ENCODE data around the gene ABCG4. TPM values are rescaled to one million over a fixed set of nuclear protein-coding genes. Genes with fewer than 3 reads are reported as not detected.
"Not testable (repeated sequence)": the region's sequence is repeated elsewhere in the genome, so short reads cannot be mapped to it uniquely, and the experiment has no call there.

ABCG4 gene
- total RNA-seq, 1 donor from 2014 or later: 0.07 TPM

DNA sequence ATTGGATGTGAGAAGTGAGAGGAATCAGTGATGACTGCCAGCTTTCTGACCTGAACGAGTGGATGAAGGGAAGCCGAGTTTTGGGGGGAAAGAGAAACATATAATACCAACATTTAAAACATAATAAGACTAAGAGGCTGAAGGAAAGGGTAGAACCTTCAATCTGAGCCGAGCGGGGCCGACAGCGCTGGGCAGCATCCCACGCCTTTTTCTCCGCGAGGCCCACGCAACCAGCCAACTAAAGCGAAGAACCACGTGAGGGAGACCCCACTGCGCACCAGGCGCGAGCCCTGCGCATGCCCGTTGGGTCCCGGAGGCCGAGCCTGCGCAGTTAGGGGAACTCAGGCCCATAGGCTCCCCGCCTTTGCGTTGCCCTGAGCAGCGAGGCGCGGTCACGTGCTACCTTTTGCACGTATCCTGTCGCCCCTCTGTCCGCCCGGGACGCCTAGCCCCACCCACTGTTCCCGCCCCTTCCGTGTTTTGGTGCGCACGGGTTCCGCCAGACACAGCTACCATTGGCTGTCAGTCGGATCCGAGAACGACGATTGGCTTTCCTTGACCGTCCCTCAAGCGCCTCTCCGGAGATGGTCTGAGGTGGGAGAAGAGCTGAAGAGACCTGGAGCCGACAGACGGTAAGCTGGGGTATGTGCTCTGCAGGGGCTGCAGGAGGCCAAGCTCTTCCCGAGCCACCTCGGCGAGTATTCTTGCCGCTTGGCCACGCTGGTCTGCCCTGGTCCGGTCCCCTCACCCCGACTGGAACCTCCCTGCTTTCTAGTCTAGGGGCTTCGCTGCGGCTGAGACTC lies 27.6 kb upstream of the ABCG4 start, which contains the start of gene HINFP:
Gene HINFP, plus strand, starts transcription at position 573 of the 803 bp plus-strand sequence. CDS start 5,365 bp downstream, outside the sequence.
- H3K27ac Mint-ChIP-seq: peak within 1 kb of the TSS; percentile 89
- no peaks in the 10 kb centered on the region for H3K9me3 Mint-ChIP-seq
- peaks cover 24% of the 10 kb centered on the region for H3K36me3 Mint-ChIP-seq (ENCODE audit: low read depth)
- intact Hi-C loops (cut with micrococcal nuclease): loop anchor here (1.0 to 2.0 kb wide), 6 partner anchors 14 to 64 kb away; partner anchors contain the start of genes C2CD2L, HYOU1 and NLRX1
- peak; percentile 100 for DNase-seq
- H3K4me3 Mint-ChIP-seq: peak within 1 kb of the TSS; percentile 98
- peaks cover 26% of the 10 kb centered on the region for H3K4me1 Mint-ChIP-seq
- no peaks in the 10 kb centered on the region for H3K27me3 Mint-ChIP-seq

DNA sequence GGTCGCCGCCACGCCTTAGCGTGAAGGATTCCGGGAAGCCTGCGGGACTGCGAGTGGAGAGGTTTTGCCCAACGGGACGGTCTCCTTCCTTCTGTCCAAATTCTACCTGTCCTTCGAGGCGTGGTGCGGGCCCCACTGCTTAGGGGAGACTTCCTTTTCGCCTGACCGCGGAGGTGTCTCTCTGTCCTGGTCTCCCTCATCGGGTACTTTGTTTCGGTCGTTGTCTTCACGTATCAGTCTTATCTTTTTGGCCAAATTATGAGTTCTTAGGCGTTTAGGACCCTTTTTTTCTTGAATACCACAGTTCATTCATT lies 27.1 kb upstream of the ABCG4 start:
- no peaks in the 10 kb centered on the region for H3K27me3 Mint-ChIP-seq
- no peaks in the 10 kb centered on the region for H3K9me3 Mint-ChIP-seq
- peaks cover 28% of the 10 kb centered on the region for H3K4me1 Mint-ChIP-seq
- intact Hi-C loops (cut with micrococcal nuclease): loop anchor here (1.0 to 2.0 kb wide), 6 partner anchors 14 to 64 kb away; partner anchors contain the start of genes C2CD2L, HYOU1 and NLRX1
- DNase-seq: no peak
- H3K36me3 Mint-ChIP-seq (ENCODE audit: low read depth): peaks cover 21% of the 10 kb centered on the region
- peak overlapping the region; percentile 98 for H3K4me3 Mint-ChIP-seq
- peak overlapping the region; percentile 88 for H3K27ac Mint-ChIP-seq

DNA sequence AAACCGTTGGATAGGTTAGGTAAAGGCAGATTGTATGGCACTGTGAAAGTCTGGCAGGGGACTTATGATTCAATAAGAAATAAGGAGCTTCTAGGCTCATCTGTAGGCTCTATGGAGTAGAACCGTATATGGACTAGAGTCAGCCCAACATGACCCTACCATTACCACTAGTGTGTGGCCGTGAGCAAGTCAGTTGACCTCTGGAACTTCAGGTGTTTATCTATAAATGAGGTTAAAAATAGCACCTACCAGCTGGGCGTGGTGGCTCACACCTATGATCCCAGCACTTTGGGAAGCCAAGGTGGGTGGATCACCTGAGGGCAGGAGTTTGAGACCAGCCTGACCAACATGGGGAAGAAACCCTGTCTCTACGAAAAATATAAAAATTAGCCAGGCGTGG lies 23.0 kb upstream of the ABCG4 start:
- no peaks in the 10 kb centered on the region for H3K27me3 Mint-ChIP-seq
- no peak overlapping the region for H3K4me3 Mint-ChIP-seq
- H3K27ac Mint-ChIP-seq: no peak overlapping the region
- no peak for DNase-seq
- peaks cover 23% of the 10 kb centered on the region for H3K4me1 Mint-ChIP-seq
- peaks cover 28% of the 10 kb centered on the region for H3K36me3 Mint-ChIP-seq (ENCODE audit: low read depth)
- intact Hi-C loops (cut with micrococcal nuclease): no loop called here
- H3K9me3 Mint-ChIP-seq: no peaks in the 10 kb centered on the region

DNA sequence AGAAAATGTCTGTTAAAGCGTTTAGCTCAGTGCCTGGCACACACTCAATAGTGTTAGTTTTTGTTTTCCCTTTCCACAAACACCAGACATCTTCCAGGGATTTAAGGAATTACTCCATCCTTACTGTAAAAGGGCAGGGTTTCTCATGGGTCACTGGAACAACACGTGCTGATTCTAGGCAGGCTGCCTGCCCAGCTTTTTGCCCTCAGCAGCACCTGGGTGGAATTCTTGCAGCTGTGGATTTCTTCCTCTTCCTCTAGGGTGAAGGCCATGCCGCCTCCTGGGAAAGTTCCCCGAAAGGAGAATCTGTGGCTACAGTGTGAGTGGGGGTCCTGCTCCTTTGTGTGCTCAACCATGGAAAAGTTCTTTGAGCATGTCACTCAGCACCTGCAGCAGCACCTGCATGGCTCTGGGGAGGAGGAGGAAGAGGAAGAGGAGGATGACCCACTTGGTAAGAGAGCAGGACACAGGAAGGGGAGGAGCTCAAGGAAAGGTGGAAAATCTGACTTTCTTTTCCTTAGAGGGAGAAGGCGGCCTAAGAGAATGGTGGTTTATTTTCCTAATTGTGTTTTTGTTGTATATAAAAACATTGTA lies 22.1 kb upstream of the ABCG4 start:
- Mint-ChIP-seq H3K4me1 (peaks cover 21% of the 10 kb centered on the region), H3K27ac (peak overlapping the region; percentile 83), H3K9me3 (no peaks in the 10 kb centered on the region), H3K36me3 (ENCODE audit: low read depth) (peaks cover 37% of the 10 kb centered on the region), H3K4me3 (no peak overlapping the region), H3K27me3 (no peaks in the 10 kb centered on the region)
- intact Hi-C loops (cut with micrococcal nuclease): no loop called here
- no peak for DNase-seq

DNA sequence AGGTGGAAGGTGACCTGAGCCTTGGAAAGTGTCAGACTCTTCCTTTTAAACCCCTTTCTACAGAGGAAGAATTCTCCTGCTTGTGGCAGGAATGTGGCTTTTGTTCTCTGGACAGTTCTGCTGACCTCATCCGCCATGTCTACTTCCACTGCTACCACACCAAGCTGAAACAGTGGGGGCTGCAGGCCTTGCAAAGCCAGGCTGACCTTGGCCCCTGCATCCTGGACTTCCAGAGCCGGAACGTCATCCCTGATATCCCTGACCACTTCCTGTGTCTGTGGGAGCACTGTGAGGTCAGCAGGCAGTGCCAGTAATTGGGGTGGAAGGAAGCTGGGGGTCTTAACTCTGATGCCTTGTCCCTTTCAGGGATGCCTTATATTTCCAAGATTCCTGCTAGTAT lies 18.2 kb upstream of the ABCG4 start:
- Mint-ChIP-seq H3K27ac (no peak overlapping the region), H3K4me3 (no peak overlapping the region), H3K36me3 (ENCODE audit: low read depth) (peaks cover 50% of the 10 kb centered on the region), H3K4me1 (peaks cover 7% of the 10 kb centered on the region), H3K27me3 (no peaks in the 10 kb centered on the region), H3K9me3 (no peaks in the 10 kb centered on the region)
- intact Hi-C loops (cut with micrococcal nuclease): no loop called here
- DNase-seq: no peak

DNA sequence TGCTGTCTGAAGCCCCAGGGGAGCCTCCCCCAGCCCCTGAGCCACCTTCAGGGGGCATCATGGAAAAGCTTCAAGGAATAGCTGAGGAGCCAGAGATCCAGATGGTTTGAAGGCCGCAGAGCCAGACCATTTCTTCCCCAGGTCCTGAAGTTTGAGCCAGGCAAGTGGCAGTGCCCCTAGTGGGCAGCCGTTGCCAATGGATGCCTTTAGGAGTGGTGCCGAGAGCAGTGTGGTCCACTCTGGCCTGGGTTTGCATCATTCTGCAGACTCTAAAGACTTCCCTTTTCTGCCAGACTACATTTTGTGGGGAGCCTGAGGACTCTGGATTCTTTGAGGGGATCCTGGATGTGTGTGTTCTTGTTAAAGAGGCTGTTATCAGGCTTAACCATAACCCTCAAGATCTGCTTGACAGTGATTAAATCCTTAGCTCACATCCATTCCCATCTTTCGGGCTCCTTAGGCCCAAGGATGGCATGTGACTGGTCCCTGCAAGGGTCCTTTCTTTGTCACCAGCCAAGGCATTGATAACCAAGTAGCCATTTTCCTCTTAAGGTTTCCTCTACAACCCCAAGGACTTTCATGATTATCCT lies 14.4 kb upstream of the ABCG4 start:
- no peak for DNase-seq
- no peak overlapping the region for H3K27ac Mint-ChIP-seq
- H3K27me3 Mint-ChIP-seq: peaks cover 12% of the 10 kb centered on the region
- H3K4me1 Mint-ChIP-seq: peaks cover 5% of the 10 kb centered on the region
- H3K9me3 Mint-ChIP-seq: no peaks in the 10 kb centered on the region
- intact Hi-C loops (cut with micrococcal nuclease): no loop called here
- peaks cover 45% of the 10 kb centered on the region for H3K36me3 Mint-ChIP-seq (ENCODE audit: low read depth)
- no peak overlapping the region for H3K4me3 Mint-ChIP-seq

DNA sequence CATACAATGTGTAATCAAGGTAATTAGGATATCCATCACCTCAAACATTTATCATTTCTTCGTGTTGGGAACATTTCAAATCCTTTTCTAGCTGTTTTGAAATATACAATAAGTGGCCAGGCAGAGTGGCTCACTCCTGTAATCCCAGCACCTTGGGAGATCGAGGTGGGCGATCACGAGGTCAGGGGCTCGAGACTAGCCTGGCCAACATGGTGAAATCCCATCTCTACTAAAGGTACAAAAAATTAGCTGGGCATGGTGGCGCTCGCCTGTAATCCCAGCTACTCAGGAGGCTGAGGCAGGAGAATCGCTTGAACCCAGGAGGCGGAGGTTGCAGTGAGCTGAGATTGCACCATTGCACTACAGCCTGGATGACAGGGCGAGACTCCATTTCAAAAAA lies 9.6 kb upstream of the ABCG4 start:
- H3K36me3 Mint-ChIP-seq (ENCODE audit: low read depth); intact Hi-C loops (cut with micrococcal nuclease); H3K4me1 Mint-ChIP-seq; H3K27ac Mint-ChIP-seq; DNase-seq; H3K4me3 Mint-ChIP-seq; H3K9me3 Mint-ChIP-seq: not testable (repeated sequence)
- peaks cover 21% of the 10 kb centered on the region for H3K27me3 Mint-ChIP-seq

DNA sequence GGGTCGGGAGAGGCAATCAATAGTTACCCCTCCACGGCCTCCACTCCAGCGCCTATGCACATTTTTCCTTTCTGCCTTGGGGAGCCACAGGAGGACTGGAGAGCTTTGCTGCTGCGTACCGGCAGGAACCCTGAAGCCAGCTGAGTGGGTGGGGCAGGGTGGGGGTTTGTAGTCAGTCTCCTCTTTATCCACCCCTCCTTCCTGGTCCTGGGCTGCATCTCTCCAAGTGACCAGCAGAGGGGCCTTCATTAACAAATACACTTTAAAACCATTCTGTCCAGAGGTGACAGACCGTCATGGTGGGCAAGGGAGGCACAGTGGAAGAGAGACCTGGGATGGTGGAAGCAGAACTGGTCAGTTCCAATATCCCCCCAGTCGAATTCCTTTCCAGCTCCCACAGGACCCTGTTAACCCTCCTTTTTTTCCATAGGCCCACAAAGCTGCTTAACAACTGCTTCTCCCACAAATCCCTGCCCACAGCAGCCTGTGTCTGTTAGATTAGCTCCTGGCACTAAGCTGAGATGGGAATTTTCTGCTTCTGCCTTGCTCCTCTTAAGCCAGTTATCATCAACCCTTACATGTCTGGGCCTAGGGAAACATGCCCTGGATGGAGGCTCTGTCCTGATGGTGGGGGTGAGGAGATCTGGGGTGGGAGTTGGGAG lies 3.9 kb upstream of the ABCG4 start:
- Mint-ChIP-seq H3K4me1 (peaks cover 6% of the 10 kb centered on the region), H3K27me3 (peaks cover 42% of the 10 kb centered on the region), H3K36me3 (ENCODE audit: low read depth) (no peaks in the 10 kb centered on the region), H3K4me3 (no peak overlapping the region), H3K9me3 (no peaks in the 10 kb centered on the region), H3K27ac (no peak overlapping the region)
- intact Hi-C loops (cut with micrococcal nuclease): loop anchor here (2.0 to 5.0 kb wide), 2 partner anchors 52 to 177 kb away; no protein-coding TSS in a partner anchor
- DNase-seq: peak; percentile 74

DNA sequence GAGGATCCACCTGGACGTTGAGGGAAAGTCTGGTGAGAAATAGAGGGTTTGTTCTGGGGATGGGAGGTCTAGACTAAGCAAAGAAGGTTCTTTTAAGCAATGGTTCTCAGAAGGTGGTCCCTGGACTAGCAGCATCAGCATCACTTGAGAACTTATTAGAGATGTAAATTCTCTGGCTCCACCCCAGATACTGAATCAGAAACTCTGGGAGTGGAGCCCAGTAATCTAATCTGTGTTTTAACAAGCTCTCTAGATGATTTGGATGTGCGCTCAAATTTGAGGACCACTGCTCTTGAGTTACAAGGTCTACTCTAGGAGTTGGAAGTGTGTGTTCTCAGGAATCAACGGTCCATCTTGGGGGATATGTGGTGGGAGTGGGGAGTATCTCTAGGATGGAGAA lies 3.3 kb upstream of the ABCG4 start:
- intact Hi-C loops (cut with micrococcal nuclease): loop anchor here (2.0 to 5.0 kb wide), 2 partner anchors 51 to 177 kb away; no protein-coding TSS in a partner anchor
- H3K27me3 Mint-ChIP-seq: peaks cover 48% of the 10 kb centered on the region
- no peak overlapping the region for H3K4me3 Mint-ChIP-seq
- no peak overlapping the region for H3K27ac Mint-ChIP-seq
- H3K36me3 Mint-ChIP-seq (ENCODE audit: low read depth): no peaks in the 10 kb centered on the region
- H3K4me1 Mint-ChIP-seq: peaks cover 6% of the 10 kb centered on the region
- DNase-seq: no peak
- H3K9me3 Mint-ChIP-seq: no peaks in the 10 kb centered on the region

DNA sequence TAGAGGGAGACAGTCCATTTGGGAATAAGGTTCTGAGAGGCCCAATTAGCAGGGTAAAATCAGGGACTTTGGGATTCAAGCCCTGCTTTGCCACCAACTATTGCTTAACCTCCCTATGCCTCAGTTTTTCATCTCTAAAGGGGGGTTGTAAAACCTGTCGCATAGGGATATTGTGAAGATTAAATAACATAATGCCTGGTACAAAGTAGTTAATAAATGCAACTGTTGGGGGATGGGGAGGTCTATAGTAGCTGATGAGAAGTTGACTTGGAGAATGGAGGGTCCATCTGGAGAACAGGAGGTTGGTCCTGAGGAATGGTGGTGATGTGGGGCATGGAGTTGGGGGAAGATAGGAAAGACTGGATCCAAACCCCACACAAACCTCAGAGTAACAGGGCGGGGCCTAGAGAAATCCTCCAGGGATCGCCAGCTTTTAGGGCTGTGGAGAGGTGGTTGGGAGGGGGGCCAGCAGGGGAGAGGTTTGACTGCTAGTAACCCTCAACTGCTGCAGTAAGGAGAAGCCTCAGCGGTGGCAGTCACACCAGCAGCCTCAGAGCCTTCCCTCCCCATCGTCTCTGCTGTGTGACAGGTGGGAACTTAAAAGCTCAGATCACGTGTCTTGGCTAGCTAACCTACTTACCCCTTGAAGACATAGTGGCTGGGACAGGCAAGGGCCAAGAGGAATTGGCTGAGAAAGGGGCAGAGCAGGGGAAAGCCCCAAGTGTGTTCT lies 1.1 kb upstream of the ABCG4 start:
- no peaks in the 10 kb centered on the region for H3K9me3 Mint-ChIP-seq
- DNase-seq: no peak
- no peaks in the 10 kb centered on the region for H3K36me3 Mint-ChIP-seq (ENCODE audit: low read depth)
- intact Hi-C loops (cut with micrococcal nuclease): loop anchor here (2.0 to 5.0 kb wide), 2 partner anchors 21 to 175 kb away; partner anchors contain the start of gene NLRX1
- H3K4me1 Mint-ChIP-seq: peaks cover 6% of the 10 kb centered on the region
- no peak overlapping the region for H3K27ac Mint-ChIP-seq
- peak overlapping the region; percentile 78 for H3K4me3 Mint-ChIP-seq
- peaks cover 67% of the 10 kb centered on the region for H3K27me3 Mint-ChIP-seq

DNA sequence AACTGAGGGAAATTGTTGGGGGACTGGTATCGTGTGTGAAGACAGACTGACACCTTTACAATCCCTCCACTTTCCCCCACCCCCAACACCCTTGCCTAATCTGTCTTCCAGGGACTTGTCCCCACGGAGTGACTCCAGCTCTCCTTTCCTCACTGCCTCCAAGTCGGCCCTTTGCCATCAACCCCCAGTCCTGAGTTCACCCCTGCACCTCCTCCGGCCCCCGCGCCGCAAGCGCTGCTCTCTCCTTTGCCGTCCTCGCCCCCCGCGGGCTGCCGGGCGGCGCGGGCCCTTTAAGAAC lies 183 bp upstream of the ABCG4 start:
- intact Hi-C loops (cut with micrococcal nuclease): loop anchor here (5.0 kb wide), 1 partner anchor 174 kb away; no protein-coding TSS in a partner anchor

DNA sequence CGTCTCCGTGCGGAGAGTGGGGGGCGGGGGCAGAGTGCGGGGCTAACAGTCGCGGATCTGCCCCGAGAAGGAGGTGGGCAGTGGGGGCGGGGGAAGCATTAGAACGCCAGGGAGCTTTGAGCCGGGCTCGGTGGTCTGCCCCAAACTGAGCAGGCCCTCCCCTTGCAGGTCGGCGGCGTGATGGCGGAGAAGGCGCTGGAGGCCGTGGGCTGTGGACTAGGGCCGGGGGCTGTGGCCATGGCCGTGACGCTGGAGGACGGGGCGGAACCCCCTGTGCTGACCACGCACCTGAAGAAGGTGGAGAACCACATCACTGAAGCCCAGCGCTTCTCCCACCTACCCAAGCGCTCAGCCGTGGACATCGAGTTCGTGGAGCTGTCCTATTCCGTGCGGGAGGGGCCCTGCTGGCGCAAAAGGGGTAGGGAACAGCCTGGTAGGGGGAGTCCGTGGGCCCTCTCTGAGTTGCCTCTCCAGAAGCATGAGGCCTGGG lies 979 bp downstream of the ABCG4 start:
- Mint-ChIP-seq H3K4me1 (peaks cover 4% of the 10 kb centered on the region), H3K36me3 (ENCODE audit: low read depth) (no peaks in the 10 kb centered on the region), H3K27ac (no peak overlapping the region), H3K4me3 (peak overlapping the region; percentile 22), H3K27me3 (peaks cover 67% of the 10 kb centered on the region), H3K9me3 (no peaks in the 10 kb centered on the region)
- intact Hi-C loops (cut with micrococcal nuclease): loop anchor here (5.0 kb wide), 1 partner anchor 172 kb away; no protein-coding TSS in a partner anchor
- no peak for DNase-seq

More for the DNA sequence above, 183 bp upstream of the ABCG4 start:
- Mint-ChIP-seq H3K27me3 (peaks cover 69% of the 10 kb centered on the region), H3K27ac (no peak overlapping the region), H3K4me3 (peak overlapping the region; percentile 78), H3K36me3 (ENCODE audit: low read depth) (no peaks in the 10 kb centered on the region), H3K9me3 (no peaks in the 10 kb centered on the region), H3K4me1 (peaks cover 5% of the 10 kb centered on the region)
- no peak for DNase-seq

DNA sequence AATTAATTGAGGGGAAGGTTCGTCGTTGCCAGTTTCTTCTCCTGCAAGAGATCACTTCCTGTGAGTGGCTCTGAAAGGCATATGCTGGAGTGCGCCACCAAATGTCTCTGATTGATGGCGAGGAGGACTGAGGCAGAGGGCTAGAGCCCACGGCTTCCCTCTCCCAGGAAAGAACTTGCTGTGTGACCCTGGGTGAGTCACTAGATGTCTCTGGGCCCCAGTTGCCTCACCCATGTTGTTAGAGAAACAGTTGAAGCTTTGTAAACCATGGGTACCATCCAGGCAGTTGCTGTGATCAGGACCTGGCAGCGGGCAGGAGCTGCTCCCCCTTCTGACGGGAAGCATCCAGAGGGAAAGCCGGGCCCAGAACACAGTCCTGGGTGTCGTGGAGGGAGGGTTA lies 3.2 kb downstream of the ABCG4 start:
- no peak for DNase-seq
- Mint-ChIP-seq H3K27me3 (peaks cover 62% of the 10 kb centered on the region), H3K4me1 (peaks cover 7% of the 10 kb centered on the region), H3K36me3 (ENCODE audit: low read depth) (no peaks in the 10 kb centered on the region), H3K4me3 (no peak overlapping the region), H3K27ac (no peak overlapping the region), H3K9me3 (no peaks in the 10 kb centered on the region)
- intact Hi-C loops (cut with micrococcal nuclease): no loop called here
